Measurements from ENCODE around the gene UBE4B.
"Not testable (repeated sequence)": the region's sequence is repeated elsewhere in the genome, so short reads cannot be mapped to it uniquely, and the experiment has no call there.

UBE4B gene

GRCh38 chr1:10032590-10033358, at the start of gene UBE4B:
Gene UBE4B, plus strand, starts transcription at chr1:10032958. Its CDS starts 713 bp downstream, at chr1:10033671.
- peak; percentile 99 for DNase-seq

GRCh38 chr1:9984253-9984652, 48.5 kb upstream of the UBE4B start:
- no peak for DNase-seq

- DNase-seq = no peak
Measured at GRCh38 chr1:9985001-9985400, 47.8 kb upstream of the UBE4B start.

- DNase-seq = no peak
Measured at GRCh38 chr1:9989773-9990172, 43.0 kb upstream of the UBE4B start.

GRCh38 chr1:9990944-9991343, 41.8 kb upstream of the UBE4B start:
- DNase-seq = peak; percentile 14

GRCh38 chr1:9992910-9993309, 39.8 kb upstream of the UBE4B start:
- no peak for DNase-seq

GRCh38 chr1:9993561-9994075, 39.1 kb upstream of the UBE4B start:
- DNase-seq = no peak

- peak; percentile 27 for DNase-seq
Measured at GRCh38 chr1:9996624-9997582, 35.9 kb upstream of the UBE4B start, which contains the start of gene RBP7. Gene RBP7, plus strand, starts transcription at chr1:9997228. Its CDS starts 31 bp downstream, at chr1:9997259.

GRCh38 chr1:10001016-10001665, 31.6 kb upstream of the UBE4B start:
- no peak for DNase-seq

- not testable (repeated sequence) for DNase-seq
Measured at GRCh38 chr1:10005248-10005647, 27.5 kb upstream of the UBE4B start.

- DNase-seq = no peak
Measured at GRCh38 chr1:10007169-10007568, 25.6 kb upstream of the UBE4B start.

- no peak for DNase-seq
Measured at GRCh38 chr1:10014016-10014415, 18.7 kb upstream of the UBE4B start.

GRCh38 chr1:10019561-10019960, 13.2 kb upstream of the UBE4B start:
- no peak for DNase-seq

- DNase-seq = no peak
Measured at GRCh38 chr1:10020086-10020485, 12.7 kb upstream of the UBE4B start.

GRCh38 chr1:10020678-10021077, 12.1 kb upstream of the UBE4B start:
- DNase-seq = not testable (repeated sequence)

- DNase-seq = not testable (repeated sequence)
Measured at GRCh38 chr1:10021992-10022391, 10.8 kb upstream of the UBE4B start.

- no peak for DNase-seq
Measured at GRCh38 chr1:10022656-10023055, 10.1 kb upstream of the UBE4B start.

- DNase-seq = no peak
Measured at GRCh38 chr1:10025354-10025753, 7.4 kb upstream of the UBE4B start.

GRCh38 chr1:10027027-10027426, 5.7 kb upstream of the UBE4B start:
- no peak for DNase-seq

GRCh38 chr1:10028956-10029500, 3.7 kb upstream of the UBE4B start:
- DNase-seq = not testable (repeated sequence)

- DNase-seq = no peak
Measured at GRCh38 chr1:10031461-10031860, 1.3 kb upstream of the UBE4B start.

- peak; percentile 56 for DNase-seq
Measured at GRCh38 chr1:10033359-10033845, 644 bp downstream of the UBE4B start.

All from hematopoietic multipotent progenitor cell treated with erythropoietin and hydrocortisone succinate and interleukin-3 and kit ligand, for 4 days (in vitro differentiated cells).